ENCODE measurements around the gene ATXN10.
"Not testable (repeated sequence)": the region's sequence is repeated elsewhere in the genome, so short reads cannot be mapped to it uniquely, and the experiment has no call there.

ATXN10 gene

DNA sequence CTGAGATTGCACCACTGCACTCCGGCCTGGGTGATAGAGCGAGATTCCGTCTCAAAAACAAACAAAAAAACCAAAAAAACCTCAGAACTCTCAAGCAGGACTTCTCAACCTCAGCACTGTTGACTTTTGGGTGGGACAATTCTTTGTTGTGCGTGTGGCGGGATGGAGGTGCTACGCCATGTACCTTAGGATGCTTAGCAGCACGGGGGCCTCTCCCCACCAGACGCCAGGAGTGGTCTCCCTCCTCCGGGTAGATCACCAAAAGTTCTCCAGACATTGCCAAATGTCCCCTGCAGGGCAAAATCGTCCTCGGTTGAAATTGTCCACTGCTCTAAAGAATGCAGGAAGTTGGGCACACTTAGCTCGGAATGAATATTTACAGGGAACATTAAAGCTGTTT lies 26.9 kb upstream of the ATXN10 start:
- DNase-seq (ENCODE audit: low read depth): no peak

DNA sequence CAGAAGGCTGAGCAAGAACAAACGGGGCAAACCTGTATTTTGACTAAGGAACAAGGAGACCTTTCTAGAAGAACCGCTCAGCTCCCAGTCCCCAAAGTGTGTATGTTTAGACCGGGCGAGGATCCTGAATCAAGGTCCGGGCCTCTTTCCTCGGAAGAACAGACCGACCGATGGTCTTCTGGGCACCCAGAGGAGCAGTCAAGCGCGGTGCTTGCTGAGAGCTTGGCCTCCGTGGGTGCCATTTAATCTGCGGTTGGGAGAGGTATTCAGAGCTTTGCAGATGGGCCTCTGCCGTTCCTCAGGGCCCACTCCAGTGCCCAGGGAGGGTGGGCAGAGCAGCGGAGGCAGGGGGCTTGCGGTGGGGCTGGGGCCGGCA lies 26.5 kb upstream of the ATXN10 start:
- no peak for DNase-seq (ENCODE audit: low read depth)

DNA sequence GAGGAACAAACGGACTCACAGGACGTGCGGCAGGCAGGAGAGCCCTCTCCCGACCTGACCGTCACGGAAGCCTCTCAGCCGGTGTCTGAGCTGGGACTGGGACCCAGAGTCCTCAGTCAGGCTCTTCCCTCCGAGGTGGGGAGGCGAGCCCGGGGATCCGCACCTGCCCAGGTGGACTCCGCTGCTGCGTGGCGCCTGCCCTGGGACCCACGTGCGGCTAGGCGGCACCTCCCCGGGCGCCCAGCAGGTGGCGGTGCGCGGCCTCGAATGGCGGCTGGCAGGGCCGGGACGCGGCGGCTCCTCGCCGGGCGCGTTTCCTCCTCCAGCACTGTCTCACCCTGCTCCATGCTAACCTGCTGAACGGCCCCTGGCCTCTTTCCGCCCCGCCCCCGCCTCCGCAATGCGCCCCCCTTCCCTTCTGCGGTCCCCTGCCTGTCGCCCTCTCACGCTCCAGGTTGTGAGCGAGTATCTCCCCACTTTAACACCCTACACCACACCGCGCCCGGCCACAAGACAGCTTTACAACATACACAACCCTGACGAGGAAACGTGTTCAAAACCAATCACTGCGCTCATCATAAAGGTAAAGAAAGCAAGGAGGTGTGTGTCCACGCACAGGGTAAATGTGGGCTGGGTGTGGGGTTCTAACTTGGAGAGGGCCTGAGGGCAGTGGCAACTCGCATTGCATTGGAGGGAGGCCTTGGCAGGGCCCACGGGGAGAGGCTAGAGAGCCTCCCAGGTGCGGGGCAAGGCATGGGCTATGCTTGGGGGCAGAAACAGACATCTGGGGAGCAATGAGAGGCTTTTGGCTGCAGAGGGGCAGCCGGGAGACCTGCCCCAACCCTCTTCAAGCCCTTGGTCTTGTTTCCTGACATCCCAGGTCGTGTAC lies 25.9 kb upstream of the ATXN10 start:
- peak; percentile 14 for DNase-seq (ENCODE audit: low read depth)

DNA sequence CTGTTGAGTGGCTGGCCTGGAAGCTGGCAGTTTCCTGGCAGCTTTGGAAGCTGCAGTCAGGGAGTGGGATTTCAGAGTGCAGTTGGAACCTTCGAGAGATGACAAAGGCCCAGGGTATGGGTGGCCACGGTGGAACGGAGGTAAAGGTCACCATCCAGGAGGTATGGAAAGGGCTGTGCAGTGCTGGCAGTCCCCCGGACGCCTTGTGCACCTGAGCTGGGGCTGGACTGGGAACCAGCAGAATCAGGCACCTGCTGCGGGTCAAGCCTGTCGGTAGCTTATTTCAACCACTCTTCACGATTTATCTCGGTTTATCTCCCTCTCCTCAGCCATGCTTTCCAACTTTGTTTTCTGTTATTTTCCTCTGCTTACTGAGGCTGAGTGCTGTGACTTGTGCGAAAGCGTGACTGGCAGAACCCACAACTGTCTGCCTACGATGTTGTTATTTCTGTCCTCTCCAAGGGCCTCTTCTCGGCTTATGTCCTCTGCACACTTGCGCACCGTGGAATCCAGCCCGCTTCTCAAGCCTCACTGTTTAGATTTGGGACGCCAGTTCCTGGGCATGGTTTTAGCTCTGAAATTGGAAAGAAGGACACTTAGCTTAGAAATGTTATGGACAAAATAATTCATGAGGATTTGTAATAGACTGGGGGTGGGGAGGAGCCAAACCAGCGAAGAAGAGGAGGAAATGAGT lies 24.0 kb upstream of the ATXN10 start:
- DNase-seq (ENCODE audit: low read depth): no peak

DNA sequence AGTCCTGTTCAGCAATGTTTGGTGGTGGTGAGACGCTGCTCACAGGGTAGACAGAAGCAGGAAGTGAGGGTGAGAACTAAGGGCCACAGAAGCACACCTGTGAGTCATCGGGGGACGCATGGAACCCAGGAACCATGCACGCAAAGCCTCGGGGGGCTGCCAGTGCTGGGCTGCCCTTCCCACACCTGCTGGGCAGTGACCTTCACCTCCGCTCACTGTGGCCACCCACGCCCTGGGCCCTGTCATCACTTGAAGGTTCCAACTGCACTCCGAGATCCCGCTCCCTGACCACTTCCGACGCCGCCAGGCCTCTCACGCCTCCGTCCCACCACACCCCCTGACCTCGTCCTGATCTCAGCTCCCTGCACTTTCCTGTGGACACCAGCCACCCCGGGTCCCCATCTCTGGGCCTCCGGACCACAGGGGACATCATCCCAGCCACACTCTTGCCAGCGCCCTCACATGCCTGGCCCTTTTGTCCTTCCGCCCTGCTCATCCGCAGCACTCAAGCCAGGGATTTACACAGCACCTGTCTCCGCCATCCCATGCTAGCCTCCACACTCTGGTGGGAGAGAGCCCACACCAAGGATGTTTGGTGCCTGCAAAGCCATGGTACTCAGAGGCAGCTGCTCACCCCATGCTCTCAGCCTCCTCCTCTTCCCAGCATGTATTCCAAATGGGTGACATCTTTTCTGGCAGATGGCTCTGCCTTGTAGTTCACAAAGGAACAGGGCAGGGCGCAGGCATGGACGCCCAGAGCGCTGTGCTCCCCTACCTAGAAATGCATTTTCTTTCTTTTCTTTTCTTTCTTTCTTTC lies 23.1 kb upstream of the ATXN10 start:
- DNase-seq (ENCODE audit: low read depth): no peak

DNA sequence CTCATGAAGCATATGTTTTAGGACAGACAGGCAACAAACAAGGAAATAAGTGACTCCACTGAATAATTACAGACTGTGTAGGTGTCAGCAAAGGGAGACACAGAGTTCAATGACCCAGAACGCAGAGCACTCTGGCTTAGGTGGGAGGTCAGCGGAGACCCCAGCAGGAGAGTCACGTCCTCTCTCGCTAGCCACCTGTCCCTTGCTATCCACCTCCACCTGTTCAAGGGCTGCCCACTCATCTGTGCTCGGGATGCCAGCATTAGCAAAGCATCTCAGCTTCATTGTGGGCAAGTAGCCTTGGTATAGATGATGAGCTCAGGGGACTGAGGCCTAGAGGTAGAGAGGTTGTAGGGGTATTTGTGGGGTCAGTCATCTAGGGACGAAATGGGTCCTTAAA lies 21.8 kb upstream of the ATXN10 start:
- no peak for DNase-seq (ENCODE audit: low read depth)

DNA sequence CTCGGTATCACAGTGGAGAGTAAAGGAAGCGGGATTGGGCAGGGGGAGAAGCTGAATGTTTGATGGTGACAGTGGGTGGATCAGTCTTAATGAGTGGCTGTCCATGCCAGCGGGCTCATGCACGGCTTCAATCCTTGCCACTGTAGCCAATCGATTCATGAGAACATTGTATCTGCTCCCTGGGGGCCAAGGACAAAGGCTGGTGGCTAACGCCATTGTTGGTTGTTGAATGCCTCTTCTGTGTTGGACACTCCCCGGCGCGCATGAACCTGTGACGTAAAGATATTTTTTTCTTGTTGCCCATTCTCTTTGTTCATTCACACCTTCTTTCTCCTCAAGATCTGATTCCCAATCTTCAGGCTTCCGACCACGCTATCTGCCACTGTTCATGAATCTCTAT lies 20.9 kb upstream of the ATXN10 start:
- no peak for DNase-seq (ENCODE audit: low read depth)

DNA sequence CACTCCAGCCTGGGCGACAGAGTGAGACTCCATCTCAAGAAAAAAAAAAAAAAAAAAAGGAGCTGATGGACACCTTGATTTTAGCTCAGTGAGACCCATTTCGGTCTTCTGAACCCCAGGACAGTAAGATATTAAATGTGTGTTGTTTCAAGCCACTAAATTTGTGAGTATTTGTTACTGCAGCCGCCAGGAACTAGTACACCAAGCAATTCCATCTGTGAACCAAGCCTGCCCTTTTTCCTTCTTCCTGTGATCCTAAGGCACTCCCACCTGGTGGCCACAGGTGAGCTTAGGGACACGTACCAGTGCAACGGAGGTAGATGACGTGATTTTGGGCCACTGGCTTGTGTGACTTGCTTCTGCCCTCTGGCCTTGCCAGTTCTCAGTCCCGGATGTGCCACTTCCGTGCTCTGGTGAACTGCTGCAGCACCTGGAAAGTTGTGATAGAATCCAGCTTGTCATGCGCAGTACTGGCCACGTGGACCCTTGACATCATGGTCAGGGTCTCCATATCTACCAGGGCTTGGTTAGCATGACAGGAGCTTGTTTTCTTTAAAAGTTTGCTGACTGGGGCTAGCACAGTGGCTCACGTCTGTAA lies 19.6 kb upstream of the ATXN10 start:
- no peak for DNase-seq (ENCODE audit: low read depth)

DNA sequence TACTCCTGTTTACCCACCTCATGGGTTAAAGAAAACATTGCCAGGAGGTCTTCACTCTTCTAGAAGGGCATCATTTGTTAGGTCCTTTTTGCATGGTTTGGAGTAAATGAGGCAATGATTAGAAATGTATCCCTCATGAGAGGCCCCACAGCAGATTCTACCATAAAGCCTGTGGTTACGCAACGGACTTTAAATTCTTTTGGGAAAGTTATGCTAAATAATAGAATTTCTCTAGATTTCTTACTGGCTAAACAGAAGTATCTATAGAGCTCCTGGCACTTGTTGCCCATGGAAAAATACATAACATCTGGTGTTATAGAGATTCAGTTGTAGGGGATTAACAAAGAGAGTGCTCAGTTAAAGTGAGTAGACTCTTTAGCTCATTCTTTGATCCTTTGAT lies 15.1 kb upstream of the ATXN10 start:
- no peak for DNase-seq (ENCODE audit: low read depth)

DNA sequence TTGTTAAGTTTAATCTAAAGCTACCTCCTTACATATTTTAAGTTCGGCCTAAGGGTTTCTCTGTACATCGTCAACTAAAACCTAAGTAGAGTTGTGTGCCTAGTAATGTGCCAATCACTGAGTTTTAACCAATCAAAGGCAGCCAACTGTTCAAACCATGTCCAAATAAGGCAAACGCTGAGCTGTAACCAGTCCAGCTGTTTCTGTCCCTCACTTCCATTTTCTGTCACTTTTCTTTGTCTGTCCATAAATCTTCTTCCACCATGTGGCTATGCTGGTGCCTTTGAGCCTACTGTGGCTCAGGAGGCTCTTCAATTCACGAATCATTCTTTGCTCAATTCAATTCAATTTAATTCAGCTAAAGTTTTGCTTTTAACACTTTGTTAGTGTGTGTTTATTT lies 13.9 kb upstream of the ATXN10 start:
- no peak for DNase-seq (ENCODE audit: low read depth)

DNA sequence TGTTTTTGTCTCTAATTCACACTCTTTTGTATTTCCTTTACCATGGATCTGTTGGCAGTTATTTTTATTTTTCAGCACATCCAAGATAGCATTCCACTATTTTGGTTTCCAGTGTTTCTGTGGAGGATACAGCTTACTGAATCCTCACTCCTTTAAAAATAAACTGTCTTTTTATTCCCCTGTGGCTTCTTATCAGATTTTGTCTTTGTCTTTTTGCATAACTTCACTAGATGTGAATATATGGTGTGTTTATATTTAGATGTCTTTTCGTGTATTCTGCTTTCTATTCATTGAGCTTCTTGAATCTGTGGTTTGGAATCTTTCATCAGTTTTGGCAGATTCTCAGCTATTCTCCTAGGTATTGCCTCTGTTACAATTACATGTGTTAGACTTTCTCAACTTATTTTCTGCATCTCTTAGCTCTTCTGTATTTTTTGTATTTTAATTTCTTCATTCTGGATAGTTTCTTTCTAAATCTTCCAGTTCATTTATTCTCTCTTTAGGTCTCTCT lies 7.4 kb upstream of the ATXN10 start:
- DNase-seq (ENCODE audit: low read depth): no peak

DNA sequence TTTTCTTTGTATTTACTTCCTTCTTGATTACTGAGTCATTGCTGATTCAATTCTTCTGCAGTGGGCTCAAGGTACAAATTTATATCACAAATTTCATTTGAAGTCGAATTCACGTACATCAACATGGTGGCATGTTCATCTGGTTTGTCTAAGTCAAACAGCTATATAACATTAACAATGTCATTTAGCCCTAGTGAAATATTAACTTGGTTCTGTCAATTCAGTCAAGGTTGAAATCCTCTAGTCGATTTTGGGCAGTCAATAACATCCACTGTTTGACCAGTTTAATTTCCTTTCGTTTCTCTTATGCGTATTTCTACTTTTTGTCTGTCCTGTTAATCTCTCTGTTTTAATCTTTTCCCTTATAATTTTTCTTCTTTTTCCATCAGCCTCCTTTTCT lies 4.1 kb upstream of the ATXN10 start:
- DNase-seq (ENCODE audit: low read depth): no peak

DNA sequence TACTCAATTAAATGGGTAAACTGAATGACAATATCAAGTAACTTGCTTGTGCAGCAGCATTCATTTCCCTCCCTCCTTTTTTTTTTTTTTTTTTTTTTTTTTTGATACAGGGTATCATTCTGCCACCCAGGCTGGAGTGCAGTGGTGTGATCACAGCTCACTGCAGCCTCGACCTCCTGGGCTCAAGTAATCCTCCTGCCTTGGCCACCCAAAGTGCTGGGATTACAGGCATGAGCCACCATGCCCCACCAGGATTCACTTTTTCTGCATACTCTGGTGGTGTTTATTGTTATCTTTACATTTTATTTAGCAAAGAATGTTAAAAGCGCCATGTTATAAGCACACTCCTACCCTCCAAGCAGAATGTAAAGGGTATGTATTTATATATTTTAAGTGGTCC lies 1.3 kb upstream of the ATXN10 start:
- not testable (repeated sequence) for DNase-seq (ENCODE audit: low read depth)

DNA sequence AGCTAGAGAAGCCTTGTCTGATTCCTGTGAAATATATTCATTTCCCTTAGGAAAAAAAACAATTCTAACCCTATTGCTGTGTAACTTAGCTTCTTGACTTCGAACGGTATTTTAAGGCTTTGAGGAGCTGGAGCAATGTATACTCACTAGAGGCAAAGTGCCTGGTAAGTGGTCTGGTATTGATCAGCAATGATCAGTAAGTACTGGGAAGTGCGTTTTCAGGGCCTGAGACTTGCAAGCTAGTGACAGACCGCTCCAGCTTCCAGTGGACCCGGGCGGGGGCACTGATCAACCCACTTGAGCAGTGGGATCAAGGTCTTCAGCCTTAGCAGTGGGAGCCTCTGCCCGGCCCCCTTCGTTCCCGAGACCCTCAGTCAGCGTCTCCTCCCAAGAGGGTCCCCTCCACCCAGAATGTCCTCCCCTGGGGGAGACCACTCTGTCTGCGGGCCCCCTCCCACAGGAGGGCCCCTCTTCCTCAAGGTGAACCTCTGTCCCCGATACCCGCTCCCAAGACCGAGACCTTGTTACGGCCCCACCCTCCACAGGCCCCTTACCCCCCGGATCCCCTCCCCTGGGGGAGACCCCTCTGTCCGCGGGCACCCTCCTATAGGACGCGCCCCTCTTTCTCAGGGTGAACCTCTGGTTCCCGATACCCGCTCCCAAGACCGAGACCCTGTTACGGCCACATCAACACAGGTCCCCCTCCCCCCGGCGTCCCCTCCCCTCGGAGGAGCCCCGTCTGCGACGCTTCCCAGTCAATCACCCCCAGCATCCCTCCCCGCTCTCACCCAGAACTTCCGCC lies 452 bp upstream of the ATXN10 start:
- DNase-seq (ENCODE audit: low read depth): no peak

DNA sequence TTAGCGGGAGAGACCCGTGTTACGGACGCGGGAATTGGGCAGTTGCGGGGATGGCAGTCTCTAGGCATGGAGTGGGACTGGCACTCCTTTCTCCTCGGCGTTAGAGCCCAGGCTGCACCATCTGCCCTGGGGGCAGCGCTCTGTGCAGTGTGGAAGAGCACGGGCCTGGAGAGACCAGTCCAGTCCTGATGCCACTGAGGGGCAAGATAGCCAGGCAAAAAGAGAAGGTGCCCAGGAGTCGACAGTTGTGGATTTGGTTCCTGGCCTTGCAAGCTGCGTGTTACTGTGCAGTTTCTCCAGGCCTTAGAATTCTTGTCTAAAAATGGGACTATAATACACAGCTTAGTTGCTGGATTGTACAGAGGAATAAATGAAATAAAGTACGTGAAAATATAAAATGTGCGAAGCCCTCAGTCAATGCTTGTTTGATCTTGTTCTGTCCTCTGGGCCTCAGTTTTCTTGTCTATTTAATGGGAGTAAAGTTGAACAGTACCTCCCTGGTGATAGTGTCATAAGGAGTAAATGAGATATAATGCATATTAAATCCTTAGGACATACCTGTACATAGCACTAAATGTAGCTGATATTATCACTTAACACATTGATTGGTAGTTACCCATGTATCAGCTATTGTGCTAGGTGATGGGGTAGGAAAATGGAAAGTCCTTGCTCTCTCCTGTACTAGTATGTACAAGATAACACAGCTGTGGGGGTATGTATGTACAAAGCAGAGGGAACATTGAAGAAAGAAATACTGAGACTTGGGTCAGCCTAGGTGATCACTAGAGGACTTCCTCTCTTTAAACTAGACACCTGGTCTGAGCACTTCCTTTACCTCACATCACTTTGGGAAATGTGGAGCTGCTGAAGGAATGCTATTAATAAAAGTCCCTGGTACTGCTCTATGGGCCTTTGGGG lies 1.2 kb downstream of the ATXN10 start:
- no peak for DNase-seq (ENCODE audit: low read depth)

DNA sequence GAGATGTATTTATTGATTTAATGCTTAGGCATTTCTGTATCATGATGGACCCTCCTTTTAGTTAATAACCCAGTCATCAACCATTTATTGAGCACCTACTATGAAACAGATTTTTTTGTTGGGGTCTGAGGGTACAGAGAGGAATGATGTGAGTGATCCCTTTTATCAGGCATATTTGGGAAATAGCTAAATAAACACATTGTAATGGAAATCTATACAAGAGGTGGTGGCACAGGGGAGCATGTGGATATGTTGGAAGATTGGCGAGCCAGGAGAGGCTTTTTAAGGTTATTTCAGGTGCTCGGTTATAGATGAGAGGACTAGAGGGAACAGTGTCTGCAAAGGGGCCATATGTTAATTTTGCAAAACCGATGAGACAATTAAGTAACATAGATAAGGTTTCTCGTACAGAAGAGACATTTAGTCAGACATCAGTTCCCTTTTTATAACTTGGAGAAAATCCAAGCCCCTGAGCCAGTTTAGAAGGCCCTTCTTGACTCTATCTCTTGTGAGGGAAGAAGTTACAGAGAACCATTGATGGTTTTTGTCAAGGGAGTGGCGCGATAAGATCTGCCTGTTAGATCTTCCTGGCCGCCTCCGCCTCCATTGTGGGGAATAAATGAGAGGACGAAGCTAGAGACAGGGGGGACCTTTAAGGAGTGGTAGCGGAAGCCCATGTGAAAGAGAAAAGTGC lies 2.0 kb downstream of the ATXN10 start:
- no peak for DNase-seq (ENCODE audit: low read depth)

DNA sequence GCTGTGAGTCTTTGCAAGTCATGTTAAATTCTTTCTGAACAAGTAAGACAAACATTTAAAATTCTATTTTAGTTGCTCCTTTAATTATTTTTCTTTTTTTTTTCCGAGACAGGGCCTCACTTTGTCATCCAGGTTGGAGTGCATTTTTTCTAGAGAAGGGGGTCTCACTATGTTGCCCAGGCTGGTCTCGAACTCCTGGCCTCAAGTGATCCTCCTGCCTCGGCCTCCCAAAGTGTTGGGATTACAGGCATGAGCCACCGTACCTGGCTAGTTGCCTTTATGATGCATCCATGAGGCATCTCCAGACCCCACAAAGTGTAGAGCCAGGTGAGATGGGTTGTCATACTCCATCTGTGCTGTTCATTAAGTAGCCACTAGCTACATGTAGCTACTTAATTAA lies 4.4 kb downstream of the ATXN10 start:
- no peak for DNase-seq (ENCODE audit: low read depth)

DNA sequence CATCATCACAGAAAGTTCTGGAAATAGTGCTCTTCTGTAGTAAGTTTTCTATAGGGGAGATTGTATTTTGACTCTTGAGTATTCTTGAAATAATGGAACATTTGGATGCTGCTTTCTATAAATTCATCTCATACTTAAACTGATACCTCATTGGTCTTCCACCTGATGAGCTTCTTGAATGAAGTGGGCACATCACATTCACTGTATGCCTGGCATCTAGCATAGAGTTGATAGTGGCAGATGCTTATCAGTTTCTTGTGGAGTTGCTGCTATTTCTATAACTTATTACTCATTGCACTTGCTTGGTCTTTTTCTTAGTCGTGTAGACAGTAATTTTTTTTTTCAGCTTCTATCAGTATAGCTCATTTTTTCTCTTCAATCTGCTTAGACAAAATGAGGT lies 5.4 kb downstream of the ATXN10 start:
- no peak for DNase-seq (ENCODE audit: low read depth)
